ENCODE data around the gene EPGN. TPM values are rescaled to one million over a fixed set of nuclear protein-coding genes. Genes with fewer than 3 reads are reported as not detected.

Gene EPGN
- total RNA-seq: 1.9 and 32.6 TPM in 2 replicates

- H3K4me3 ChIP-seq (ENCODE audit: low read depth, low read length): no peak within 1 kb of the TSS
- TF ChIP-seq CTCF (conservative IDR thresholded peaks at IDR 0.05; ENCODE audit: low read depth, low read length): no peak
- DNase-seq (ENCODE audit: low read depth): no peak
These were observed at the start of gene EPGN for GRCh38 chr4:74308215-74308614. TSS of gene EPGN (plus strand) at chr4:74308470. CDS start at chr4:74308534, 64 bp downstream.

DNA sequence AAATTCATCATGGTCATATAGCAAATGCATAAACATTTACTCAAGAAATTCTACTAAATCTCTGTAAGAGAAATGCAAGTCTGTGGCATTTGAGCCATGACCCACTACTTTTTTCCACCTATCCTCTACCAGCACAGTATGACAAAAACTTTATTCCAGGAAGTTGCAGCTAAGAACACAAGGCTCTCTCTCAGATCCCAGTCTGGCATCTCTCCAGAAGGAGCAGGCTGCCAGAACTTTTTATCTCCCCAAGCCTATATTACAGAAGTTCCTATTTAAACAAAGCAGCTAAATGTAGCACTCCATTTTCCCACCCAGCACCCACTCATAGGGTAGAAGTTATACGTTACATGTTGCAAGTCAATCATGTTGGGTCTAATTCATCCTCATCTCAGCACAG is 49.3 kb upstream of the EPGN start:
- TF ChIP-seq CTCF (conservative IDR thresholded peaks at IDR 0.05; ENCODE audit: low read depth, low read length): no peak
- DNase-seq (ENCODE audit: low read depth): no peak
- no peak overlapping the region for H3K4me3 ChIP-seq (ENCODE audit: low read depth, low read length)

DNA sequence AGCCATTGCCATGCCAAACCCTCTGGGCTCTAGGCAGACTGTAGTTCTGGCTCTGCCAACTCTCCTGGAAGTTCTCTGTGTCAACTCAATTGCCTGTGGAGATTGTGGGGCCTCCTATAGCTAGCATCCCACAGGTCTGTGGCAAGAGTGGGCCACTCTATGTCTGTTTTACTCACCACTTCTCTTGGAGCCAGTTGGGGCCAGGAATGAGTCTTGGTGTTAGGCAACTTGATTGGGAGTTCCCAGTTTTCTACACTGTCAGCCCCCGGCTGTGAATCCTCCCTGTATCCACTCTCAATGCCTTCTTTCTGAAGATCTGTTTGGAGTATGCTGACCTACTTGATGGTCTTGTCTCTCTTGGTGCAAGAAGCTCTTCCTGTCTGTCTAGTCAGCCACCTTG is 48.2 kb upstream of the EPGN start:
- no peak for TF ChIP-seq CTCF (conservative IDR thresholded peaks at IDR 0.05; ENCODE audit: low read depth, low read length)
- no peak overlapping the region for H3K4me3 ChIP-seq (ENCODE audit: low read depth, low read length)

DNA sequence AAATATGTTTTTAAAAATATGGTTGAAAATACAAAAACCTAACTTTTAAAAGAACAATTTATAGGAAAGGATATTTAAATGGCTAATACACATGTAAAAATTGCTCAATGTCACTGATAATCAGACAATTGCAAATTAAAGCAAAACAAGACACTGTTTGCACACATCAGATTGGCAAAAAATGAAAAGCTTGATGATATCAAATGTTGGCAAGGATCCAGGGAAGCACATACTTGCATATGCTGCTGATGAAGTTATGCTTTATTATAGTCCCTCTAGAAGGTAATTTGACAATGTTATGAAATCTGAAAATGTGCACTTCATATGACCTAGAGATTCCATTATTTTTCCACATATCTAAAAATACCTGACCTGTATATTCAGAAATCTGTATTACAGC is 45.7 kb upstream of the EPGN start:
- no peak for DNase-seq (ENCODE audit: low read depth)
- no peak for TF ChIP-seq CTCF (conservative IDR thresholded peaks at IDR 0.05; ENCODE audit: low read depth, low read length)
- H3K4me3 ChIP-seq (ENCODE audit: low read depth, low read length): no peak overlapping the region

More for the DNA sequence above, 48.2 kb upstream of the EPGN start:
- DNase-seq (ENCODE audit: low read depth): no peak

- no peak for DNase-seq (ENCODE audit: low read depth)
- no peak for TF ChIP-seq CTCF (conservative IDR thresholded peaks at IDR 0.05; ENCODE audit: low read depth, low read length)
- no peak overlapping the region for H3K4me3 ChIP-seq (ENCODE audit: low read depth, low read length)
These were observed 44.7 kb upstream of the EPGN start for GRCh38 chr4:74263551-74263950.

DNA sequence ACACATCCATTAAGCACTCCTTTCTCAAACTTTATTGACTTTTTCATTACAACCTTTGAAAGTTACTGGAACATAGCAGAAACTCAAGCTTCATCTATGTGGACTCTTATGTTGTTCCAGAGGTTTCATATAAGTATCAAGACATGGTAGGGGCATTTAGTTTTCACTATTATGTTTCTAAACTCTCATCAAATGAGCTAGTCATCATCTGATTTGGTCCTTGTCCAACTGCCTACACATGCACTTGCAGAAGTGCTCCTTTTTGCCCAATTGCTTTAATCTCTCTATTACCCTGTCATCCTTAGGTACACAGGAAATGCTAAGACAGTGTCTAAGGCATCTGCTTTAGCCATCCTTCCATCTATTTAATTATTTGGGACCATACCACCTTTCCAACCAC is 42.2 kb upstream of the EPGN start:
- H3K4me3 ChIP-seq (ENCODE audit: low read depth, low read length): no peak overlapping the region
- DNase-seq (ENCODE audit: low read depth): no peak
- no peak for TF ChIP-seq CTCF (conservative IDR thresholded peaks at IDR 0.05; ENCODE audit: low read depth, low read length)

- H3K4me3 ChIP-seq (ENCODE audit: low read depth, low read length): no peak overlapping the region
- peak; percentile 92 for DNase-seq (ENCODE audit: low read depth)
- no peak for TF ChIP-seq CTCF (conservative IDR thresholded peaks at IDR 0.05; ENCODE audit: low read depth, low read length)
These were observed 40.2 kb upstream of the EPGN start for GRCh38 chr4:74267998-74268606.

Data from epithelial cell of proximal tubule (primary cell).